NB4 (cell line): ENCODE data around the gene SDSL.
A peak's percentile ranks its signal among the peaks of the same experiment; 100 is the strongest.

Experiments
- DNase-seq: peaks from one replicate; pipeline ENCODE4 v3.0.0; 2010; ENCODE audit warnings: low read depth
- H3K4me3 ChIP-seq: one replicate; pipeline ENCODE4 v1.5.1; 2011; ENCODE audit warnings: mild to moderate bottlenecking, low read depth, low read length, moderate library complexity
- CTCF ChIP-seq: IDR thresholded peaks from one replicate; pipeline ENCODE4 v1.5.1; 2012; ENCODE audit warnings: low read depth, low read length
- MYC ChIP-seq: IDR thresholded peaks from 2 replicates; pipeline ENCODE4 v1.6.1; 2011; ENCODE audit warnings: low read depth, low read length
- POLR2A ChIP-seq: IDR thresholded peaks from 2 replicates; pipeline ENCODE4 v1.6.1; 2011; ENCODE audit warnings: mild to moderate bottlenecking; ENCODE audit not compliant: insufficient read length; ENCODE audit errors: extremely low read depth
- TF ChIP-seq, protein P1 (sequence below): IDR thresholded peaks from 2 replicates; pipeline ENCODE4 v1.6.1; 2011; ENCODE audit warnings: low read depth, low read length

SDSL gene

GRCh38 chr12:113440336-113440735 lies 18.2 kb downstream of the SDSL start:
- no peak for TF ChIP-seq MYC
- TF ChIP-seq, protein P1, sequence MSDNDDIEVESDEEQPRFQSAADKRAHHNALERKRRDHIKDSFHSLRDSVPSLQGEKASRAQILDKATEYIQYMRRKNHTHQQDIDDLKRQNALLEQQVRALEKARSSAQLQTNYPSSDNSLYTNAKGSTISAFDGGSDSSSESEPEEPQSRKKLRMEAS: no peak
- no peak for TF ChIP-seq CTCF
- no peak for TF ChIP-seq POLR2A
- no peak overlapping the region for H3K4me3 ChIP-seq
- no peak for DNase-seq

- no peak overlapping the region for H3K4me3 ChIP-seq
These were observed 19.0 kb downstream of the SDSL start for GRCh38 chr12:113440947-113441782.

DNA sequence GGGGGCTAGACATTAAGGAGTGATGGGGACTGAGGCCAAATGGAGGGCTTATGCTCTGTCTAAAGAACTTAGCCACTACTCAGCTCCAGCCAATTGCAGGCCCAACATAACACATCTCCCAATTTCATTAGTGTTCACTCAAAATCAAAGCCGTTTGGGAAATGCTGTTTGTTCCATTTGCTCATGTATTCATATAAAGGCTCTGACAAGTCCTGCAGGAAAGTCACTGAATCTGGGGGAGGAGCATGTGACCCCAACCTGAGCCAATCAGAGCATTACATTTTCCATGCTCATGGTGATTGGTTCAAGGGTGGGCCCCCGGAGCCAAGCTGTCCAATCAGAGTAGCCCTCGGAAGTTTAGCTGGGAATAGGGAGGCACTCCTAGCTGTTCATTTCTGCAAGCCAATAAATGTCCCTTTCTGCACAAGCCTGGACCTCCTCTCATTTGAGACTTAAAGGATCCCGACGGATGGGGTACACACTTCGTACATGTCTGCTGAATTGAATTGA lies 20.9 kb downstream of the SDSL start:
- no peak for TF ChIP-seq POLR2A
- no peak for TF ChIP-seq MYC
- TF ChIP-seq, protein P1: no peak
- TF ChIP-seq CTCF: no peak
- no peak for DNase-seq
- H3K4me3 ChIP-seq: no peak overlapping the region

More at GRCh38 chr12:113440947-113441782, 19.0 kb downstream of the SDSL start:
- DNase-seq: no peak
- TF ChIP-seq CTCF (no peak), MYC (no peak), POLR2A (no peak)
- TF ChIP-seq, protein P1: no peak

DNA sequence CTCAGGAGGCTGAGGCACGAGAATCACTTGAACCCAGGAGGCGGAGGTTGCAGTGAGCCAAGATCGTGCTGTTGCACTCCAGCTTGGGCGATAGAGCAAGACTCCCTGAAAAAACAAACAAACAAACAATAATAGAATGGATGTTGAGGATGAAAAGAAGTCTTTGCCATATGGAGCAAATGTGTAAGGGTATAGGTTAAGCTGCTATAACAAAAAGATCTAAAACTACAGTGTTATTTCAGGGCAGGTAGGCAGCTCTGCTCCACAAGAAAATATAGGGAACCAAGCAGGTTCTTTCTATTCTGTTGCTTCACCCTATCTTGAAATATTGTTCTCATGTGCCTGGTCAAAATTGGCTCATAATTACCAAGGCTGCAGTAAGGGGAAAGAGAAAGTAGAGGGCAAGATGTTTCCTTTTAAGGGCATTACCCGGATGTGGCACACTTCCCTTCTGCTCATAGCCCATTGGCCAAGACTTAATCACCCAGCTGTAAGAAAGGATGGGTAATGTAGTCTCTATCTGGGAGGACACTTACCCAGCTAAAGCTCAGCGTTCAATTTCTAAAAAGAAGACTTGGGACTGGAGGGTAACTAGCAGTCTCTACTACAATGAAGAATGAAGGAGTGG lies 23.5 kb downstream of the SDSL start:
- no peak overlapping the region for H3K4me3 ChIP-seq
- TF ChIP-seq MYC (no peak), CTCF (no peak)
- peak; percentile 70 for DNase-seq

DNA sequence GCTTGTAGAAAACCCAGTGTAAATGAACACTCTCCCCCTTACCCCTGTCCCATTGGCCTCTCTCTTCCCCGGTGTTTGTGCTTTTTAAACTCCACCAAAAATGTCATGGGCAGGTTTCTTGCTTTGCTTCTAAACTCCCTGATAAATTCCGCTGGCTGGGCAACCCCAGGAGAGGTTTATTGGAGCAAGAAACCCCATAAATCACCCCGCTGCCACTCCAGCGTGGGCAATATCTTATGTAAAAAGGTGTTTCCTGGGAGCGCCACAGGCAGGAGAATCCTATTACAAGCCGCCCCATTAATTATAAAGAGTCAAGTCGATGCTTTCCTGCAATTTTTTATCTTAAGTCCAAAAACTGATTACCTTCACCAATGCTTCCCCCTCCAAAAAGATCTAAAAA lies 26.7 kb downstream of the SDSL start:
- TF ChIP-seq, protein P1: no peak
- TF ChIP-seq CTCF (no peak), POLR2A (no peak), MYC (no peak)
- DNase-seq: no peak
- no peak overlapping the region for H3K4me3 ChIP-seq
